OCI-LY1 (cell line): ENCODE measurements around the gene DDX1.

Source experiments
- H2AFZ ChIP-seq: fragments of 200-600 bp; sonication (generic), shearing (Covaris generic); 2 replicates; pipeline ENCODE4 v1.6.0; 2014; ENCODE audit warnings: antibody characterized with exemption, mild to moderate bottlenecking, low read length
- H3F3A ChIP-seq: fragments of 200-600 bp; sonication (generic), shearing (Covaris generic); 2 replicates; pipeline ENCODE4 v1.6.0; 2014; ENCODE audit warnings: mild to moderate bottlenecking, antibody characterized with exemption, low read length, moderate library complexity; ENCODE audit not compliant: insufficient read depth
- H3K27ac ChIP-seq: fragments of 200-600 bp; sonication (generic); 2 replicates; pipeline ENCODE4 v1.5.1; 2014; ENCODE audit warnings: low read length, mixed run types, mild to moderate bottlenecking, low read depth; ENCODE audit not compliant: poor library complexity, severe bottlenecking
- H3K27me3 ChIP-seq: fragments of 200-600 bp; sonication (generic); 2 replicates; pipeline ENCODE4 v1.6.0; 2014; ENCODE audit warnings: antibody characterized with exemption, mild to moderate bottlenecking, low read length, moderate library complexity; ENCODE audit not compliant: insufficient read depth
- H3K36me3 ChIP-seq: fragments of 200-600 bp; sonication (generic); 2 replicates; pipeline ENCODE4 v1.6.1; 2014; ENCODE audit warnings: mild to moderate bottlenecking, antibody characterized with exemption, low read length, moderate library complexity, mixed read lengths; ENCODE audit not compliant: insufficient read depth
- H3K4me1 ChIP-seq: fragments of 200-600 bp; sonication (generic); 2 replicates; pipeline ENCODE4 v1.5.1; 2014; ENCODE audit warnings: mild to moderate bottlenecking, low read length, moderate library complexity; ENCODE audit not compliant: insufficient read depth, severe bottlenecking
- H3K4me2 ChIP-seq: fragments of 200-600 bp; sonication (generic), shearing (Covaris generic); 2 replicates; pipeline ENCODE4 v1.6.1; 2014; ENCODE audit warnings: low read length
- H3K4me3 ChIP-seq: fragments of 200-600 bp; sonication (generic); 2 replicates; pipeline ENCODE4 v1.5.1; 2014; ENCODE audit warnings: low read length, low read depth, mild to moderate bottlenecking, mixed read lengths; ENCODE audit not compliant: poor library complexity, severe bottlenecking
- H3K79me2 ChIP-seq: fragments of 200-600 bp; shearing (Covaris generic); 2 replicates; pipeline ENCODE4 v1.6.1; 2016; ENCODE audit warnings: mixed run types, low read length, mixed read lengths; ENCODE audit not compliant: insufficient read depth
- H3K9ac ChIP-seq: fragments of 200-600 bp; sonication (generic), shearing (Covaris generic); 2 replicates; pipeline ENCODE4 v1.6.1; 2014; ENCODE audit warnings: mild to moderate bottlenecking, low read length, mixed read lengths
- H3K9me2 ChIP-seq: fragments of 200-600 bp; sonication (generic), shearing (Covaris generic); 2 replicates; pipeline ENCODE4 v1.6.1; 2014; ENCODE audit warnings: low read depth, mild to moderate bottlenecking, low read length, mixed read lengths
- H3K9me3 ChIP-seq: fragments of 200-600 bp; shearing (Covaris generic); 2 replicates; pipeline ENCODE4 v1.6.1; 2014; ENCODE audit warnings: low read length, mixed read lengths
- H4K20me1 ChIP-seq: fragments of 200-600 bp; sonication (generic), shearing (Covaris generic); 2 replicates; pipeline ENCODE4 v1.6.0; 2016; ENCODE audit warnings: mild to moderate bottlenecking, low read length; ENCODE audit not compliant: insufficient read depth
- EZH2 ChIP-seq: fragments of 200-600 bp; sonication (generic), shearing (Covaris generic); IDR thresholded peaks from 2 replicates; pipeline ENCODE4 v1.8.0; 2017; ENCODE audit warnings: borderline replicate concordance, mixed run types, mild to moderate bottlenecking, antibody characterized with exemption, low read length, moderate library complexity, mixed read lengths
- TF ChIP-seq, protein P1 (sequence below): fragments of 200-600 bp; sonication (generic), shearing (Covaris generic); IDR thresholded peaks from 2 replicates; pipeline ENCODE4 v1.5.1; 2017; ENCODE audit warnings: mild to moderate bottlenecking, antibody characterized with exemption, low read length, moderate library complexity, mixed read lengths

The DDX1 gene

DNA sequence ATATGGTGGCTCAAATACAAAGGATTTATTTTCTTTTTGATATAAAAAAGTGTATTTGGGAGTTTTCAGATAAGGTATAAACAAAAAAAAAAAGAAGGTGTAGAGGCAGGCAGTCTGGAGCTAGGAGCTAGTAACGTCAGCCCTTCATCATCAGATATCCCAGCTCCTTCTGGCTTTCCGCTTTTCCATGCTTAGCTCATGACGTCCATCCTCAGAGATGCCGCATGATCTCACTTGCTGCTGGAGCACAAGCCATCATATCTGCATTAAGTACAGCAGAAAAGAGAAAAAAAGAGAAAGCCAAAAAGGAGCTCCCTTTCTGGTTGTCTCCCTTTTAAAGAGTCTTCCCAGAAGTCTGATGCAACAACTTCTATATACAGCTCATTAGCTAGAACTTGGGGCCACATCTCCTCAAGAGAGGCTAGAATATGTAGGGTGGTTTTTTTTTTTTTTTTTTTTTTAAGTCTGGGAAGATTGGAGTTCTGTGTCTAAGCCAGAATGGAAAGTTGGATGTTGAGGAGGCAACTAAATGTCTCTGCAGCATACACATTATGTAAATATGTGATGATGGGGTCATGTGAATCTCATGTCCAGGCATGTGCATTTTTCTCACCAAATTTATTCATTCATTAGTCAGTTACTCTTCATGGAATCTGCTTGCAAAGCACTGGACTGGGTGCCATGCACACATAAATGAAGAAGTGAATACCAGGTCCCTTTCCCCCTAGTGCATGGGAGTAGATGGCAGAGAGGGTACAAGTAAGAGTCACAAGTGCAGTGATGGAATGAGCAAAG, 52.3 kb downstream of the DDX1 start:
- Histone ChIP-seq H3K9me2 (no peaks in the 10 kb centered on the region), H2AFZ (no peak overlapping the region), H3K4me1 (no peaks in the 10 kb centered on the region), H3K79me2 (no peaks in the 10 kb centered on the region), H3K4me3 (no peak overlapping the region), H4K20me1 (no peaks in the 10 kb centered on the region), H3K4me2 (no peak overlapping the region), H3K36me3 (no peaks in the 10 kb centered on the region), H3F3A (no peaks in the 10 kb centered on the region), H3K9me3 (no peaks in the 10 kb centered on the region), H3K9ac (no peak overlapping the region), H3K27ac (no peak overlapping the region), H3K27me3 (no peaks in the 10 kb centered on the region)
- TF ChIP-seq, protein P1, sequence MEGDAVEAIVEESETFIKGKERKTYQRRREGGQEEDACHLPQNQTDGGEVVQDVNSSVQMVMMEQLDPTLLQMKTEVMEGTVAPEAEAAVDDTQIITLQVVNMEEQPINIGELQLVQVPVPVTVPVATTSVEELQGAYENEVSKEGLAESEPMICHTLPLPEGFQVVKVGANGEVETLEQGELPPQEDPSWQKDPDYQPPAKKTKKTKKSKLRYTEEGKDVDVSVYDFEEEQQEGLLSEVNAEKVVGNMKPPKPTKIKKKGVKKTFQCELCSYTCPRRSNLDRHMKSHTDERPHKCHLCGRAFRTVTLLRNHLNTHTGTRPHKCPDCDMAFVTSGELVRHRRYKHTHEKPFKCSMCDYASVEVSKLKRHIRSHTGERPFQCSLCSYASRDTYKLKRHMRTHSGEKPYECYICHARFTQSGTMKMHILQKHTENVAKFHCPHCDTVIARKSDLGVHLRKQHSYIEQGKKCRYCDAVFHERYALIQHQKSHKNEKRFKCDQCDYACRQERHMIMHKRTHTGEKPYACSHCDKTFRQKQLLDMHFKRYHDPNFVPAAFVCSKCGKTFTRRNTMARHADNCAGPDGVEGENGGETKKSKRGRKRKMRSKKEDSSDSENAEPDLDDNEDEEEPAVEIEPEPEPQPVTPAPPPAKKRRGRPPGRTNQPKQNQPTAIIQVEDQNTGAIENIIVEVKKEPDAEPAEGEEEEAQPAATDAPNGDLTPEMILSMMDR = no peak
- TF ChIP-seq EZH2 = no peak

DNA sequence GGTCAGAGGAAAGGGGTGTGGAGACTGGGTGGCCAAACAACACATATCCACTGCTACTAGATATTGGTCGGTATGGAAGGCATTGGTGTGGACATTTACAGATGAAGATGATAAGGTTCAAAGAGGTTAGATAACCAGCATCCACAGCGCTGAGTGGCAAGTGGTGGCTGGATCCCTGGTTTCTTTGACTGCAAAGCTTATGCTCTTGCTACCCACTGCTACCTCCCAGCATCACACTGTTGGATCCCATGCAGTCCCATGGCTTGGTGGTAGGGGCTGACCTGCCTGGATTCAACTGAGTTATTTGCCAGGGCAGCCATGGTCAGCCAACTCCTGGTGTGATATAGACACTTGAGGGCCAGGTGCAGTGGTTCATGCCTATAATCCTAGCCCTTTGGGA, 53.6 kb downstream of the DDX1 start:
- no peaks in the 10 kb centered on the region for H3K79me2 ChIP-seq
- TF ChIP-seq EZH2 = no peak
- TF ChIP-seq, protein P1 = no peak
- no peaks in the 10 kb centered on the region for H3K4me1 ChIP-seq
- no peak overlapping the region for H2AFZ ChIP-seq
- no peak overlapping the region for H3K9ac ChIP-seq
- H3K9me2 ChIP-seq = no peaks in the 10 kb centered on the region
- H3K4me3 ChIP-seq = no peak overlapping the region
- H4K20me1 ChIP-seq = no peaks in the 10 kb centered on the region
- no peak overlapping the region for H3K27ac ChIP-seq
- H3K36me3 ChIP-seq = no peaks in the 10 kb centered on the region
- no peaks in the 10 kb centered on the region for H3F3A ChIP-seq
- H3K9me3 ChIP-seq = no peaks in the 10 kb centered on the region
- H3K27me3 ChIP-seq = no peaks in the 10 kb centered on the region
- H3K4me2 ChIP-seq = no peak overlapping the region

DNA sequence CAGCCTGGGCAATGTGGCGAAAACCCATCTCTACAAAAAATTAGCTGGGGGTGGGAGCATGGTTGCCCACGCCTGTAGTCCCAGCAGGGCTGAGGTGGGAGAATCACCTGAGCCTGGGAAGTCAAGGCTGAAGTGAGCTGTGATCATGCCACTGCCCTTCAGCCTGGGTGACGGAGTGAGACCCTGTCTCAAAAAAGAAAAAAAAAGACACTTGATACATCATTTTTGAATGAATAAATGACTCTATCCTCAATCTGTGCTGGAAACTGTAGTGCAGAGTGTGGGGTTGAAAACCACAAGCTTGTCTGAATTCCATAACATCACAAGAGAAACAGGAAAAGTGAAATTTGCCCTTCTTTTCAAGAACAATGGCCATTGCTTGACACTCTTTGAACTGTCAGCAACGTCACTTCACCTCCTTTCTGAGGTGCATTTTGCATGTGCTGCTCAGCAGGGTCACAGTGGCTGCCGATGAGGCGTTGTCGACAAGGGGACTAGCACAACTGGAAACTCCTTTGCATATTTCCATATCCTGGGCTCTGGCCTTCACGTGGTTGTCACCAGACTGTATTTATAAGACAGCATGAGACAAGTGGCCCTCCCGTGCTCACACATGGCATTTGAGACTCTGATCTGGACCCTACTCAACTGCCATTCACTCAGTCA, 54.2 kb downstream of the DDX1 start:
- Histone ChIP-seq H3K9me3 (no peaks in the 10 kb centered on the region), H4K20me1 (no peaks in the 10 kb centered on the region), H3K79me2 (no peaks in the 10 kb centered on the region), H3F3A (no peaks in the 10 kb centered on the region), H2AFZ (no peak overlapping the region), H3K27ac (no peak overlapping the region), H3K9me2 (no peaks in the 10 kb centered on the region), H3K4me1 (no peaks in the 10 kb centered on the region), H3K27me3 (no peaks in the 10 kb centered on the region), H3K4me2 (no peak overlapping the region), H3K9ac (no peak overlapping the region), H3K36me3 (no peaks in the 10 kb centered on the region), H3K4me3 (no peak overlapping the region)
- TF ChIP-seq, protein P1 = no peak
- TF ChIP-seq EZH2 = no peak
